GM23248 (cell line): ENCODE measurements around the gene FABP6.

Experiments used
- EZH2 ChIP-seq: fragments of 200-600 bp; sonication (generic); IDR thresholded peaks from 2 replicates; pipeline ENCODE4 v1.6.1; 2018; ENCODE audit warnings: antibody characterized with exemption, mild to moderate bottlenecking; ENCODE audit not compliant: insufficient read depth, poor library complexity, severe bottlenecking
- EZH2phosphoT487 ChIP-seq: fragments of 200-600 bp; sonication (generic); IDR thresholded peaks from 2 replicates; pipeline ENCODE4 v1.6.1; 2018; ENCODE audit warnings: antibody characterized with exemption, moderate library complexity, mild to moderate bottlenecking, low read depth; ENCODE audit not compliant: insufficient read depth

- TF ChIP-seq EZH2phosphoT487 (no peak), EZH2 (no peak)
Measured at GRCh38 chr5:160186480-160186879, 42.8 kb upstream of the FABP6 start.
